K562 (cell line): ENCODE results near the gene SBF1. TPM values are rescaled to one million over a fixed set of nuclear protein-coding genes. Genes with fewer than 3 reads are reported as not detected.

Experiments
- ATAC-seq: fragments of 200-7000 bp; cut with Tn5 transposase; 3 replicates; pipeline ENCODE4 v1.9.1; 2020; ENCODE audit warnings: moderate library complexity
- BruUV-seq: library from RNA; stranded (reverse); fragments of 400-500 nt; replicated peaks from 2 replicates; lab custom pipeline; 2021; lab: Mats Ljungman, UMichigan
- CTCF ChIA-PET: fragments of 300-600 bp; formaldehyde crosslinking; extraction: SDS; loops from one replicate; lab custom pipeline; 2021; ENCODE audit warnings: low intra/inter-chr PET ratio; lab: Yijun Ruan, JAX
- POLR2A ChIA-PET: fragments of 300-600, 350-650 bp; sonication (Branson Sonifier 250); formaldehyde crosslinking; extraction: SDS; loops from one replicate; lab custom pipeline; 2021; ENCODE audit warnings: antibody characterized with exemption, inconsistent platforms; lab: Yijun Ruan, JAX
- DNase-seq, 4 experiments: peaks; one replicate each; pipeline versions ENCODE4 v3.0.0 to v3.0.0-alpha.2; 2011 to 2018; ENCODE audit warnings: low spot score in 3 of 4, mixed read lengths in 3 of 4; ENCODE audit errors: extremely low read depth in 1 of 4
- FAIRE-seq: peaks from 2 replicates; lab custom pipeline; 2011; peaks lifted over from hg19 to GRCh38; lab: Jason Lieb, UNC
- H2AFZ ChIP-seq: 2 replicates; pipeline ENCODE4 v1.6.0; 2011; ENCODE audit warnings: low read depth, low read length, control low read depth, inconsistent platforms
- H3K27ac ChIP-seq: fragments of 200-600 bp; 3 replicates; pipeline ENCODE4 v1.8.0; 2011; ENCODE audit warnings: low read depth, mild to moderate bottlenecking, control low read depth, inconsistent platforms, low read length, moderate library complexity, mixed read lengths; ENCODE audit errors: extremely low read depth
- H3K27me3 ChIP-seq, 2 experiments: fragments of 300-600 bp in 1 of 2; 2 replicates in 1 of 2; 3 replicates in 1 of 2; pipeline versions ENCODE4 v1.6.0 to v1.8.0; 2011; ENCODE audit warnings: inconsistent platforms in 2 of 2, low read length in 2 of 2, mild to moderate bottlenecking in 1 of 2, mixed read lengths in 1 of 2, moderate library complexity in 1 of 2; ENCODE audit not compliant: control insufficient read depth in 2 of 2, insufficient read depth in 2 of 2
- H3K36me3 ChIP-seq: fragments of 300-600 bp; 3 replicates; pipeline ENCODE4 v1.8.0; 2011; ENCODE audit warnings: mild to moderate bottlenecking, low read length, inconsistent platforms; ENCODE audit not compliant: control insufficient read depth, insufficient read depth
- H3K4me1 ChIP-seq, 2 experiments: fragments of 200-600 bp in 1 of 2; replicated peaks in 1 of 2; 2 replicates in 1 of 2; 3 replicates in 1 of 2; pipeline versions ENCODE4 v1.5.1 to v1.8.0; 2011; ENCODE audit warnings: inconsistent platforms in 2 of 2, low read length in 2 of 2, mild to moderate bottlenecking in 1 of 2, mixed read lengths in 1 of 2, moderate library complexity in 1 of 2; ENCODE audit not compliant: control insufficient read depth in 2 of 2, insufficient read depth in 2 of 2
- H3K4me2 ChIP-seq: 2 replicates; pipeline ENCODE4 v1.6.1; 2011; ENCODE audit warnings: low read length, control low read depth, inconsistent platforms, mixed read lengths; ENCODE audit not compliant: insufficient read depth
- H3K4me3 ChIP-seq: fragments of 200-600 bp; sonication (generic), shearing (Covaris generic); 2 replicates; pipeline ENCODE4 v1.5.1; 2016; ENCODE audit warnings: control low read depth, inconsistent platforms
- H3K79me2 ChIP-seq: fragments of 200-600 bp; 3 replicates; pipeline ENCODE4 v1.8.0; 2011; ENCODE audit warnings: low read length, inconsistent platforms; ENCODE audit not compliant: control insufficient read depth, insufficient read depth
- H3K9ac ChIP-seq, 2 experiments: 2 replicates each; pipeline versions ENCODE4 v1.6.0 to v1.6.1; 2011; ENCODE audit warnings: low read depth in 2 of 2, low read length in 2 of 2, control low read depth in 1 of 2, inconsistent platforms in 1 of 2, mild to moderate bottlenecking in 1 of 2, mixed read lengths in 1 of 2; ENCODE audit not compliant: insufficient read depth in 1 of 2
- H3K9me1 ChIP-seq: one replicate; pipeline ENCODE4 v1.6.0; 2011; ENCODE audit warnings: inconsistent platforms, mild to moderate bottlenecking, low read length, moderate library complexity; ENCODE audit not compliant: control insufficient read depth, insufficient read depth
- H3K9me3 ChIP-seq: replicated peaks from 2 replicates; pipeline ENCODE4 v1.5.1; 2011; ENCODE audit warnings: low read depth, low read length, inconsistent platforms; ENCODE audit not compliant: control insufficient read depth, insufficient read depth
- H4K20me1 ChIP-seq: replicated peaks from 2 replicates; pipeline ENCODE4 v1.6.1; 2011; ENCODE audit warnings: low read length, inconsistent platforms, mixed read lengths; ENCODE audit not compliant: control insufficient read depth, insufficient read depth
- ARID2 ChIP-seq: fragments of 450-650 bp; IDR thresholded peaks from 2 replicates; pipeline ENCODE4 v1.6.1; 2017; ENCODE audit warnings: antibody characterized with exemption, mild to moderate bottlenecking
- CTCFL ChIP-seq: IDR thresholded peaks from 2 replicates; pipeline ENCODE4 v1.6.1; 2011; ENCODE audit warnings: borderline replicate concordance, low read depth, mild to moderate bottlenecking, moderate library complexity, low read length; ENCODE audit not compliant: insufficient read depth, poor library complexity, severe bottlenecking
- E2F3 ChIP-seq: fragments of 250-450 bp; sonication (Bioruptor Pico); IDR thresholded peaks from 2 replicates; pipeline ENCODE4 v1.4.0; 2020; ENCODE audit warnings: mild to moderate bottlenecking
- HEY1 ChIP-seq: fragments of 250-450 bp; sonication (Bioruptor Pico); IDR thresholded peaks from 2 replicates; pipeline ENCODE4 v1.5.0; 2020; ENCODE audit warnings: mild to moderate bottlenecking, moderate library complexity, borderline replicate concordance
- JUN ChIP-seq, 2 experiments: sonication (generic) in 1 of 2; formaldehyde crosslinking in 1 of 2; IDR thresholded peaks; 2 replicates each; pipeline versions ENCODE4 v1.6.1 to v1.8.0; 2012 to 2022; ENCODE audit warnings: borderline replicate concordance in 2 of 2, mild to moderate bottlenecking in 2 of 2, improper control_type of control experiment in 1 of 2, low read depth in 1 of 2, low read length in 1 of 2, missing genetic modification reagents in 1 of 2
- NR2C1 ChIP-seq, 2 experiments: fragments of 450-650 bp; IDR thresholded peaks; 2 replicates each; pipeline ENCODE4 v1.6.1; 2017; ENCODE audit warnings: mild to moderate bottlenecking in 2 of 2, antibody characterized with exemption in 1 of 2, inconsistent platforms in 1 of 2, missing compliant biosample characterization in 1 of 2, missing genetic modification characterization in 1 of 2
- PURB ChIP-seq: sonication (generic); formaldehyde crosslinking; IDR thresholded peaks from 2 replicates; pipeline ENCODE4 v1.9.0; 2021; ENCODE audit warnings: low read depth, mild to moderate bottlenecking, missing genetic modification reagents
- TBL1XR1 ChIP-seq, 2 experiments: IDR thresholded peaks; 2 replicates each; pipeline ENCODE4 v1.6.1; 2012; ENCODE audit warnings: improper control_type of control experiment in 2 of 2, low read length in 2 of 2, mild to moderate bottlenecking in 1 of 2
- U2AF1 ChIP-seq: fragments of 200-400 bp; formaldehyde crosslinking; optimal IDR thresholded peaks from 2 replicates; pipeline ENCODE3; 2017; ENCODE audit warnings: mild to moderate bottlenecking, low read depth, low read length, moderate library complexity
- ZBTB7A ChIP-seq: IDR thresholded peaks from 2 replicates; pipeline ENCODE4 v1.6.1; 2011; ENCODE audit warnings: low read depth, mild to moderate bottlenecking, low read length, moderate library complexity, borderline replicate concordance; ENCODE audit not compliant: control insufficient read depth
- ZNF518B ChIP-seq: fragments of 250-450 bp; sonication (Bioruptor Pico); IDR thresholded peaks from 2 replicates; pipeline ENCODE4 v1.5.0; 2021; ENCODE audit warnings: mild to moderate bottlenecking, moderate library complexity
- WGBS: fragments of 100-300 bp; shearing (Covaris generic); methylation state at CpG from one replicate; pipeline ENCODE4 v1.1.6; 2016; ENCODE audit warnings: low coverage, mixed read lengths; ENCODE audit not compliant: insufficient coverage; ENCODE audit errors: missing lambda C conversion rate; 5-methylcytosine and 5-hydroxymethylcytosine counted together
- in situ Hi-C: fragments of 300-500 bp; cut with MboI; formaldehyde crosslinking; loops from 4 replicates; pipeline ENCODE4 v1.15.0; 2018; ENCODE audit warnings: inconsistent platforms, mixed read lengths
- intact Hi-C: fragments of 100-400 bp; cut with micrococcal nuclease; formaldehyde crosslinking; loops from 2 replicates; pipeline ENCODE4 v1.14.2; 2022
- polyA plus RNA-seq, 8 experiments: library from polyadenylated mRNA; depleted of rRNA in 4 of 8; stranded (reverse) in 5 of 8; unstranded in 3 of 8; fragments of >200 nt; fragmentation: Nextera tagmentation in 2 of 8; fragmentation: Illumina TruSeq in 1 of 8; extraction: Ambion mirVana in 2 of 8; extraction: Trizol in 1 of 8; gene quantifications; 2 replicates each; pipeline versions ENCODE4 v1.2.1 to v1.2.3, GENCODE V29; 2011 to 2014; ENCODE audit warnings: inconsistent platforms in 1 of 8, missing spikeins in 1 of 8
- total RNA-seq, 7 experiments: library from RNA; depleted of rRNA in 6 of 7; stranded (reverse); fragments of >200 nt in 6 of 7; fragmentation: Illumina TruSeq in 2 of 7; extraction: Trizol in 2 of 7; gene quantifications; 2 replicates each; pipeline versions ENCODE4 v1.2.1 to v1.2.3, GENCODE V29; 2011 to 2021; ENCODE audit warnings: low replicate concordance in 1 of 7

SBF1 gene
- total and polyA plus RNA-seq, 9 of the 15 experiments (the other 6 are each of a cell fraction or from before 2014, with no cell fraction given): 0.44 to 50.4 (median 11.4) TPM

- TF ChIP-seq JUN (IDR thresholded peaks at IDR 0.05; ENCODE audit: borderline replicate concordance, low read depth, low read length) (no peak), JUN (CRISPR knock-in tag; IDR thresholded peaks at IDR 0.05; ENCODE audit: borderline replicate concordance) (no peak), E2F3 (CRISPR knock-in tag) (no peak), PURB (CRISPR knock-in tag) (no peak), TBL1XR1 (IDR thresholded peaks at IDR 0.05; ENCODE audit: low read length in 2 of 2) (no peak), U2AF1 (no peak), HEY1 (CRISPR knock-in tag) (no peak)
These were observed 12.6 kb upstream of the SBF1 start (continued) for GRCh38 chr22:50487290-50488005.

GRCh38 chr22:50486561-50487289 lies 11.9 kb upstream of the SBF1 start, which contains the start of gene MIOX:
MIOX (plus strand) TSS chr22:50486859; CDS start chr22:50486898, 39 bp downstream.
- DNase-seq: peak in 2 of 4 experiments; percentile 14 to 27
- H3K27ac ChIP-seq: no peak within 1 kb of the TSS
- FAIRE-seq: no peak
- H3K9me3 ChIP-seq: no peaks in the 10 kb centered on the region
- POLR2A ChIA-PET: interaction anchor here (0.7 to 1.5 kb wide), 3 partner anchors 11 to 21 kb away, joined by 3 to 6 read pairs (median 3); partner anchors contain the start of genes LMF2 and NCAPH2
- BruUV-seq: no TSS peak
- H3K79me2 ChIP-seq: no peaks in the 10 kb centered on the region
- no peak within 1 kb of the TSS for H3K4me2 ChIP-seq
- H3K27me3 ChIP-seq: no peaks in the 10 kb centered on the region
- 0 out of 2 replicates have a peak within 1 kb of the TSS, but pooled peaks have one; percentile 55 for H2AFZ ChIP-seq
- no peaks in the 10 kb centered on the region for H4K20me1 ChIP-seq
- intact Hi-C loops: no loop called here
- peaks cover 4 to 60% of the 10 kb centered on the region in 2 experiments; a peak in 3 of 5 replicates for H3K4me1 ChIP-seq
- in situ Hi-C loops: no loop called here
- H3K36me3 ChIP-seq: no peaks in the 10 kb centered on the region
- peak within 1 kb of the TSS in 1 of 2 experiments; percentile 52; a peak in 1 of 4 replicates for H3K9ac ChIP-seq
- no peaks in the 10 kb centered on the region for H3K9me1 ChIP-seq
- 46% methylated on average over 16 of the region's 23 CpGs for WGBS
- CTCF ChIA-PET: no interaction called here
- peak; percentile 34 for ATAC-seq
- H3K4me3 ChIP-seq: no peak within 1 kb of the TSS
- TF ChIP-seq NR2C1 (IDR thresholded peaks at IDR 0.05) (no peak), NR2C1 (tag; IDR thresholded peaks at IDR 0.05) (0 out of 2 replicates have a peak, but pooled peaks have one; percentile 36), ZBTB7A (peak; percentile 50; the same call in 1 of the 2 replicates), ZNF518B (CRISPR knock-in tag) (no peak), CTCFL (no peak), ARID2 (no peak)
